Hypothalamus (tissue), 51 donors: ENCODE data around the gene PILRB.

ENCODE experiments used
- DNase-seq, 51 donors: peaks; one replicate each; lab custom pipeline; 2025; lab: John Stamatoyannopoulos, UW

PILRB gene

DNA sequence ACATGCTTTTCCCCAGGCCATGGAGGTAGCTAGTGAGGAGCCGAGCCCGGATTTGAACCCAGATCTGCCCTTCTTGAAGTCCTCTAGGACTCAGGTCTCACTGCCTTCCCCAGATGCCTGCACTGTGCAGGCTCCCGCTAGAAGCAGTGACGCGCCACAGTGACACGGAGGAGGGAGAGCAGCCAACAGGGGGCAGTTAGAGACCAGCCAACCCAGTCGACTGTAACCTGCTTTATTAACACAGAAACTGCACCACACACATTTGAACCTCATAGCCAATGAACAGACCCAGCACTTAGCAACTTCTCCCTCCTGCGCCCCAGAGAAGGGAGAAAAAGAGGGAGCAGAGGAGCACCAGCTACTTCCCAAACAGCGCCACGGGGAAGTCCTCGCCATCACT is 42.7 kb downstream of the PILRB start:
- no peak for DNase-seq

DNA sequence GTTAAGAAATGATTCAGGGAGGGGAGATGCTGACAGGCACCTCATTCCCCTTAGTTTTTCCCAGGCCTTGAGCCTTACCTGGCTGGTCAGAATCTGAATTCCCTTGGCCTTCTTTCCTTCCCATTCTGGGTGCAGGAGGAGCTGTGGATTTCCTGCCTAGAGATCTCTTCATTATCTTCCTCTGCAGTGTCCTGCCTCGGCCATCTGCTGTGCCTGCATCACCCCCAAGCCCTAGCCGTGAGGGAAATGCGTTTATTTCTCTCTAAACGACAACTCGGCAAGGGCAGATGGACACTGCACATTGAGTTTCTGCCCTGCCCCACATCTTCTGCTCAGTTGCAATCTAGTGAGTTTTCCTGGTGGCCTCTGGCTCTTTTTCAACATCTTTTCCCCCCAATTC is 43.9 kb downstream of the PILRB start:
- DNase-seq = no peak

DNA sequence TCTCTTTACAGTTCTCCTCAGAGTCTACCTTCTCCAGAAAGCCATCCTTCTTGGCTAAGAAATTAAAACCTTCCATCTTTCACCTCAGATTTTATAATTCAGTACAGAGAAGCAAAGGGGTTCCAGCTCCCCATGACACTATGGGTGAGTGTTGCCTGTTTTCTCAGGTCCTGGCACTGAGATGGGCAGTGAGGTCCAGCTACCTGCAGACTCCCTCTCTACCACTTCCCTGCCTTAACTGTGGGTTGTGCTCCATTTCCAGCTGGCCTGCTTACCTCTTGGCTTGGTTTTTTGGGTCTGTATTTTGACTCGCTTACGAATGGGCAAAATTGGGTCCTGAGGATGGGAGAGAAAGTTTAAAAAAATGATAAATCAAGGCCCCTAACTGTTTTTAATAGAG is 44.3 kb downstream of the PILRB start:
- DNase-seq = no peak

DNA sequence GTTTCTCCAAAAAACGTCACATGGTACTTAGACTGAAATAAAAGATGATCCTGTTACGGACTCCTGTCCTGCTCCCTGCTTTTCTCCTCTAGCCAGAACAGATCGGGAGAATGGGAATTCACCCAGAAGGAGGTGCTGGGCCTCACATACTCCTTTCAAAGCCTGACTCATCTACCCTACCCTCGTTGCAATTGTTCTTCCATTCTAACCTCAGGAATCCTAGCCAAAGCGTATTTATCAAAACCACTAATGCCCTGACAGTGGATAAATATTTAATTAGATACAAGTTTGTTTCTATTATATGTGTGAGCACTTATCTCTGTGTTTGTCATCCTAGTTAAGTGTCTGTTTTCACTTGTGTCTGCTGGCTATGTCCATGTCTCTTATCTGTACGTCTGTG is 48.9 kb downstream of the PILRB start:
- no peak for DNase-seq

DNA sequence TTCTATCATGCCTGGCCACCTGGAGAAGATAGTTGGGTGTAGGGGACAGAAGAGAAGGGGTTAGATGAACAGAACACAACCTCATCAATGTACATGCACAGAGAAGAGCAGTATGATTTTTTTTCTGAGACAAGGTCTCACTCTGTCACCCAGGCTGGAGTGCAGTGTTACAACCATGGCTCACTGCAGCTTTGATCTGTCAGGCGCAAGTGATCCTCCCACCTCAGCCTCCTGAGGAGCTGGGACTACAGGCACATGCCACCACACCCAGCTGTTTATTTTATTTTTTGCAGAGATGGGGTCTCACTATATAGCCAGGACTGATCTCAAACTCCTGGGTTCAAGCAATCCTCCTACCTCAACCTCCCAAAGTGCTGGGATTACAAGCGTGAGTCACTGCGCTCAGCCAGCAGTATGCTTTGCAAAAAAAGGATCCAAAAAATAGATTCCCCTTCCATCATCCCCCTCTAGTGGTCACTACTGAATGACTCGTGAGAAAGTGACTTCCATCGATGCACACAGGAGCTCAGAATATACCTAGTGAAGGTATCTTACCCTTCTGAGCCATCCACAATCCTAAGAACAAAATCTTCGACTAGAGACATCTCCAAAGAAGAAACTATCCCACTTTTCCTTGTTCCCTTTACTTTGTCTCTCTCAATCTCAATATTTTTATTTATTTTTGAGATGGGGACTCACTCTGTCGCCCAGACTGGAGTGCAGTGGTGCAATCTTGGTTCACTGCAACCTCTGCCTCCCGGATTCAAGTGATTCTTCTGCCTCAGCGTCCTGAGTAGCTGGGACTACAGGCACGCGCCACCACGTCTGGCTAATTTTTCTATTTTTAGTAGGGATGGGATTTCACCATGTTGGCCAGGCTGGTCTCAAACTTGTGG is 49.6 kb downstream of the PILRB start:
- DNase-seq = peak in 1 of 51 donors; percentile 31

DNA sequence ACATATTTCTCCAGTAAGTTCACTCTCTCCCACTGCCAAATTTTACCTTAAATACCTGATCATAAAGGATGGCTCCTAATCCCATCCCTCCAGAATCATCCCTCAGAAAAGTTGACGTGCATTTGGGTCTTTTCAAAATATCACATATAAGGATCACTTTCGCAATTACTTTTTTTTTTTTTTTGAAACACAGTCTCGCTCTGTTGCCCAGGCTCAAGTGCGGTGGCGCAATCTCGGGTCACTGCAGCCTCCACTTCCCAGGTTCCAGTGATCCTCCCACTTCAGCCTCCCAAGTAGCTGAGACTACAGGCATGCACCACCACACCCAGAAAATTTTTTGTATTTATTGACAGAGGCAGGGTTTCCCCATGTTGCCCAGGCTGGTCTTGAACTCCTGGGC is 53.2 kb downstream of the PILRB start:
- no peak for DNase-seq

DNA sequence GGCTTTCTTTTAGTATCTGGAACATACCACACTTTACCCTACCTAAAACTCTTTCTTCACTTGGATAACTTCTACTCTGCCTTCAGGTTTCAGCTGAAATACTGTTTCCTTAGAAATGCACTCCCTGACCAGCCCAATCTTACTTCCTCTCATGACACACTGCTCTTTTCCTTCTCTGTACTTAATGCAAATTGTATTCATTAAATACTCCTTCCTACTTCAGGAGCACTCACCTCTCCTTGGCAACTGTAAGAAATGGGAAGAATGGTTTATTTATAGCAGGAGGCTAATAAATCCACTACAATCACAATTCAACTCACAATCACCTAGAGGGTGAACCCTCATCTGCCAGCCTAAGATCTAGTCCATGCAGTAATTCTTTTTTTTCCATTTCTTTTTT is 55.4 kb downstream of the PILRB start:
- no peak for DNase-seq

DNA sequence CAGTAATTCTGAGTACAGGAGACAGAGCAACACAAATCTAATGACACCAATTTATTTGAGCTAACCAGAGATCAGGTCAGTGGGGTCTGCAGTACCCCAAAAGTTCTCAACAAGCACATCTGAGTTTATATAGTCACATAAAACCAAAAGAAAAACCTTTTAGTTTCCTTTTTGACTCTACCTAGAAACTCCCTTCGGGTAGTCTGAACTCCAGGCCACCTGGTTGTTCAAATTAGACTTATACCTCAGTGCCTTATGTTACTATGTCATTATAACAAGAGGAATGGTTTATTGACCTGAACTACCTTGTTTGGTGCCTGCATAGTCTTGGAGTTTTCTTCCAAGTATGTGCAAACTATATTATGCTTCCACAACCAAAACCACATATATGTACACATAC is 56.0 kb downstream of the PILRB start:
- DNase-seq = no peak

DNA sequence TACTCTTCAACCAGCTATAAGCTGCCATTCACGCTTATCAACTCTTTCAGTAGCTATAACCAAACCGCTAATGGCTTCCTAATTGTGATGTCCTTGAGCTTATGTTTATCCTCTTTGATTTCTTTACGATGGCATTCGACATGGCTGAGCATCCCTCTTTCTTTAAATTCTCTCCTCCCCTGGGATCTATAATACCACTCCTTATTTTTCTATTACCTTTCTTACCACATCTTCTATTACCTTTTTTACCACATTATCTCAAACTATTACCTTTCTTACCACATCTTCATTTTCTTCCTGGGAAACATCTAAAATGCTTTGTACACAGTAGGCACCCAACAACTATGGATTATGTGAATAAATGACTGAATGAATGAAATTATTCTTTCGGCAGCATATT is 57.5 kb downstream of the PILRB start:
- DNase-seq = no peak
